ENCODE data around the gene SMYD2. TPM values are rescaled to one million over a fixed set of nuclear protein-coding genes. Genes with fewer than 3 reads are reported as not detected.

Gene SMYD2
- total RNA-seq, 1 experiment from 2014 or later = 27.2 TPM

GRCh38 chr1:214306269-214306668 is 25.3 kb downstream of the SMYD2 start:
- H3K79me2 ChIP-seq (ENCODE audit: insufficient read depth, low read length) = no peaks in the 10 kb centered on the region
- H3K4me1 ChIP-seq (ENCODE audit: control insufficient read depth in 1 of 2, insufficient read depth in 2 of 2, low read length in 2 of 2) = no peaks in the 10 kb centered on the region
- no peak for ATAC-seq

More at GRCh38 chr1:214306269-214306668, 25.3 kb downstream of the SMYD2 start:
- Histone ChIP-seq H3K9me3 (ENCODE audit: control insufficient read depth in 1 of 2, insufficient read depth in 1 of 2, low read depth in 1 of 2, low read length in 2 of 2) (no peaks in the 10 kb centered on the region), H3K9me2 (ENCODE audit: insufficient read depth) (no peaks in the 10 kb centered on the region), H3K27me3 (ENCODE audit: insufficient read depth, low read length) (no peaks in the 10 kb centered on the region), H2AFZ (ENCODE audit: low read depth, low read length, poor library complexity, severe bottlenecking) (no peak overlapping the region), H3K27ac (ENCODE audit: low read depth, low read length) (no peak overlapping the region), H4K20me1 (ENCODE audit: insufficient read depth) (no peaks in the 10 kb centered on the region), H3K4me2 (ENCODE audit: low read length) (no peak overlapping the region), H3K9ac (ENCODE audit: low read length) (no peak overlapping the region), H3K36me3 (ENCODE audit: control insufficient read depth in 1 of 2, insufficient read depth in 2 of 2, low read length in 2 of 2) (no peaks in the 10 kb centered on the region), H3K4me3 (replicated peaks in 1 of 2; ENCODE audit: low read depth in 1 of 2, low read length in 2 of 2) (no peak overlapping the region)
- intact Hi-C loops (cut with micrococcal nuclease) = no loop called here
- ChIA-PET RAD21 (ENCODE audit: low non-redundant PET in 1 of 2, low total read pairs in 2 of 2, uncharacterized antibody in 2 of 2, unreplicated experiment in 2 of 2) (no interaction called here), CTCF (no interaction called here), POLR2A (no interaction called here)
- TF ChIP-seq ZFX (IDR thresholded peaks at IDR 0.05) = no peak
- no peak for TF ChIP-seq SP1 (IDR thresholded peaks at IDR 0.05; ENCODE audit: low read depth)
- no peak for TF ChIP-seq SIN3A (IDR thresholded peaks at IDR 0.05; ENCODE audit: low read depth)
- TF ChIP-seq YY1 (IDR thresholded peaks at IDR 0.05; ENCODE audit: extremely low read depth, insufficient replicate concordance, low read depth, low read length) = no peak
- TF ChIP-seq EZH2phosphoT487 (IDR thresholded peaks at IDR 0.05; ENCODE audit: borderline replicate concordance) = no peak
- TF ChIP-seq EZH2 (IDR thresholded peaks at IDR 0.05) = no peak
- TF ChIP-seq TCF7L2 (IDR thresholded peaks at IDR 0.05; ENCODE audit: borderline replicate concordance, extremely low read depth, insufficient read depth, insufficient read length) = no peak
- TF ChIP-seq ZNF274 (IDR thresholded peaks at IDR 0.05; ENCODE audit: low read depth, low read length) = no peak
- TF ChIP-seq POLR2AphosphoS5 (IDR thresholded peaks at IDR 0.05; ENCODE audit: low read depth, low read length) = no peak
- TF ChIP-seq EGR1 (IDR thresholded peaks at IDR 0.05; ENCODE audit: low read depth) = no peak
- TF ChIP-seq CEBPB (IDR thresholded peaks at IDR 0.05; ENCODE audit: low read depth) = no peak
- no peak for TF ChIP-seq SRF (IDR thresholded peaks at IDR 0.05; ENCODE audit: low read depth)
- TF ChIP-seq MAX (IDR thresholded peaks at IDR 0.05) = no peak
- TF ChIP-seq FOSL1 (IDR thresholded peaks at IDR 0.05; ENCODE audit: low read depth) = no peak
- no peak for TF ChIP-seq ZBTB33 (IDR thresholded peaks at IDR 0.05; ENCODE audit: extremely low read depth, insufficient replicate concordance, low read length)
- TF ChIP-seq ELF1 (IDR thresholded peaks at IDR 0.05; ENCODE audit: borderline replicate concordance, low read depth) = no peak
- TF ChIP-seq JUND (IDR thresholded peaks at IDR 0.05) = no peak
- no peak for DNase-seq (ENCODE audit: low read depth, low spot score)
- no TSS peak for BruUV-seq (replicated peaks)
